ENCODE results near the gene MAPKAPK2. TPM values are rescaled to one million over a fixed set of nuclear protein-coding genes. Genes with fewer than 3 reads are reported as not detected.

MAPKAPK2 gene
- total RNA-seq, 1 experiment from 2014 or later = 51.1 TPM

DNA sequence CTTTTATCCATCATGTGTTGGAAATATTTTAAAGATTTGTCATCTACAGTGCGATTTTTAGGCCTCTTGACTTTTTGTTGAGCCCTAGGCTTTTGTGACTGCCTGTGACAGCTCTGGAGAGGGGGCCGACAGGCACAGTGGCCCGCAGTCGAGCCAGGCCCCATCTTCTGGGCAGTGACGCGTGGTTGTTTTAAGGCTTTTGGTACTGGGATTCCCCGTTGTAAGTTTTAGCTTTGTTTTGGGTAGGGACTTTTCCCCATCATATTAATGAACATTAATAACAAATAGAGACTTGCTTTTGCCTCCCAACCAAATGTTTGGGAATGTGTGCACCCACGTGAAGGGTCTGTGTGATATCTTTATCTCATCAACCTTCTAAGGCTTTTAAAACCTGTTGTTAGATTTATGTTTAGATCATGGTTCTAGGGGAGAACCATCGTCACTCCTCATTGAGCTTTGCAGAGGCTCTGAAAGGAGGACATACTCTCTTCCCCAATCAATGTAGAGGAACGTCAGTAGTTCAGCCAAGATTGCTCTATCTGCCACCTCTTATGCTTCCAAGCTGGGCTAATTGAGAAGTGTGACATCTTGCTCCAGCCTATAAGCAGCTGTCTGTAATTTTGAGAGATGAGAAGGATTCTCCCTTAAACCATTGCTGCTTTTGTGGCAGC lies 34.6 kb downstream of the MAPKAPK2 start:
- TF ChIP-seq CBX3 (IDR thresholded peaks at IDR 0.05; ENCODE audit: low read depth) (no peak), POLR2AphosphoS5 (IDR thresholded peaks at IDR 0.05; ENCODE audit: low read depth, low read length) (no peak), FOSL1 (IDR thresholded peaks at IDR 0.05; ENCODE audit: low read depth) (no peak), ELF1 (IDR thresholded peaks at IDR 0.05; ENCODE audit: borderline replicate concordance, low read depth) (no peak), RAD21 (IDR thresholded peaks at IDR 0.05; ENCODE audit: low read depth) (no peak), SIN3A (IDR thresholded peaks at IDR 0.05; ENCODE audit: low read depth) (no peak)
- intact Hi-C loops (cut with micrococcal nuclease) = no loop called here
- no TSS peak for BruUV-seq (replicated peaks)
- Histone ChIP-seq H3K4me2 (ENCODE audit: low read length) (no peak overlapping the region), H3K9me2 (ENCODE audit: insufficient read depth) (no peaks in the 10 kb centered on the region), H2AFZ (ENCODE audit: low read depth, low read length, poor library complexity, severe bottlenecking) (no peak overlapping the region), H4K20me1 (ENCODE audit: insufficient read depth) (no peaks in the 10 kb centered on the region), H3K27ac (ENCODE audit: low read depth, low read length) (no peak overlapping the region), H3K36me3 (ENCODE audit: control insufficient read depth in 1 of 2, insufficient read depth in 2 of 2, low read length in 2 of 2) (no peaks in the 10 kb centered on the region), H3K27me3 (ENCODE audit: insufficient read depth, low read length) (no peaks in the 10 kb centered on the region), H3K9me3 (ENCODE audit: control insufficient read depth in 1 of 2, insufficient read depth in 1 of 2, low read depth in 1 of 2, low read length in 2 of 2) (no peaks in the 10 kb centered on the region), H3K9ac (ENCODE audit: low read length) (no peak overlapping the region), H3K4me1 (ENCODE audit: control insufficient read depth in 1 of 2, insufficient read depth in 2 of 2, low read length in 2 of 2) (peaks cover 2 to 17% of the 10 kb centered on the region in 2 experiments), H3K79me2 (ENCODE audit: insufficient read depth, low read length) (peaks cover 75% of the 10 kb centered on the region), H3K4me3 (replicated peaks in 1 of 2; ENCODE audit: low read depth in 1 of 2, low read length in 2 of 2) (no peak overlapping the region)
- ChIA-PET POLR2A (no interaction called here), CTCF (no interaction called here), RAD21 (ENCODE audit: low non-redundant PET in 1 of 2, low total read pairs in 2 of 2, uncharacterized antibody in 2 of 2, unreplicated experiment in 2 of 2) (no interaction called here)
- DNase-seq (ENCODE audit: low read depth, low spot score) (no peak), ATAC-seq (no peak)

DNA sequence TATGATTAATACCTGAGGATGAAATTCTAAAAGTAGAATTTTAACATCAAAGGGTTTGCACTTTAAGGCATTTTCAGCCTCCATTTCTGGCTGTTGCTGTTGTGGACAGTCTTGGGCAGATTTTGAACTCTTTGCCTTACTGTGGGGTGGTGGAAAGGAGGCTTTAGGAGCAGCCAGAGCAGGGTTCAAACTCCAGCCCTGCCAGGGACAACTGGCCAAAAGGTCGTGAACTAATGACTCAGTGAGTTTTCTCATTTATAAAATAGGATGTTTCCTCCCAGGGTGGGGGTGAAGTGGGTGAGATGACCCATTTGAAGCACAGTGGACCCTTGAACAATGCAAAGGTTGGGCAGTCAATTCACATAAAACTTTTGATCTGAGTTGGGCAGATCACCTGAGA lies 36.7 kb downstream of the MAPKAPK2 start:
- H3K9me3 ChIP-seq (ENCODE audit: control insufficient read depth in 1 of 2, insufficient read depth in 1 of 2, low read depth in 1 of 2, low read length in 2 of 2) = no peaks in the 10 kb centered on the region
- no peaks in the 10 kb centered on the region for H3K27me3 ChIP-seq (ENCODE audit: insufficient read depth, low read length)
- ChIA-PET CTCF (no interaction called here), POLR2A (interaction anchor here (1.0 kb wide), 1 partner anchor 10 kb away, joined by 3 read pairs; no protein-coding TSS in a partner anchor), RAD21 (ENCODE audit: low non-redundant PET in 1 of 2, low total read pairs in 2 of 2, uncharacterized antibody in 2 of 2, unreplicated experiment in 2 of 2) (no interaction called here)
- H4K20me1 ChIP-seq (ENCODE audit: insufficient read depth) = no peaks in the 10 kb centered on the region
- no peak overlapping the region for H2AFZ ChIP-seq (ENCODE audit: low read depth, low read length, poor library complexity, severe bottlenecking)
- DNase-seq (ENCODE audit: low read depth, low spot score) (no peak), ATAC-seq (no peak)
- no peak overlapping the region for H3K9ac ChIP-seq (ENCODE audit: low read length)
- H3K9me2 ChIP-seq (ENCODE audit: insufficient read depth) = no peaks in the 10 kb centered on the region
- H3K4me2 ChIP-seq (ENCODE audit: low read length) = no peak overlapping the region
- H3K79me2 ChIP-seq (ENCODE audit: insufficient read depth, low read length) = peaks cover 69% of the 10 kb centered on the region
- BruUV-seq (replicated peaks) = no TSS peak
- peaks cover 0 to 16% of the 10 kb centered on the region in 2 experiments; a peak in 1 of 4 replicates for H3K4me1 ChIP-seq (ENCODE audit: control insufficient read depth in 1 of 2, insufficient read depth in 2 of 2, low read length in 2 of 2)
- intact Hi-C loops (cut with micrococcal nuclease) = no loop called here
- no peak overlapping the region for H3K4me3 ChIP-seq (replicated peaks in 1 of 2; ENCODE audit: low read depth in 1 of 2, low read length in 2 of 2)
- no peaks in the 10 kb centered on the region for H3K36me3 ChIP-seq (ENCODE audit: control insufficient read depth in 1 of 2, insufficient read depth in 2 of 2, low read length in 2 of 2)
- H3K27ac ChIP-seq (ENCODE audit: low read depth, low read length) = no peak overlapping the region
- TF ChIP-seq ZNF274 (IDR thresholded peaks at IDR 0.05; ENCODE audit: low read depth, low read length) (no peak), CTCF (IDR thresholded peaks at IDR 0.05 in 2 of 3, conservative IDR thresholded peaks at IDR 0.05 in 1 of 3; ENCODE audit: borderline replicate concordance in 1 of 3, insufficient read depth in 1 of 3, low read depth in 2 of 3, low read length in 2 of 3) (no peak), MAX (IDR thresholded peaks at IDR 0.05) (no peak), JUND (IDR thresholded peaks at IDR 0.05) (no peak), ZFX (IDR thresholded peaks at IDR 0.05) (no peak), POLR2AphosphoS5 (IDR thresholded peaks at IDR 0.05; ENCODE audit: low read depth, low read length) (no peak), FOSL1 (IDR thresholded peaks at IDR 0.05; ENCODE audit: low read depth) (no peak), POLR2A (IDR thresholded peaks at IDR 0.05; ENCODE audit: borderline replicate concordance, extremely low read depth, insufficient read depth, insufficient read length) (no peak), TCF7L2 (IDR thresholded peaks at IDR 0.05; ENCODE audit: borderline replicate concordance, extremely low read depth, insufficient read depth, insufficient read length) (no peak), EZH2 (IDR thresholded peaks at IDR 0.05) (no peak), EGR1 (IDR thresholded peaks at IDR 0.05; ENCODE audit: low read depth) (no peak), CEBPB (IDR thresholded peaks at IDR 0.05; ENCODE audit: low read depth) (no peak), SP1 (IDR thresholded peaks at IDR 0.05; ENCODE audit: low read depth) (no peak), SIN3A (IDR thresholded peaks at IDR 0.05; ENCODE audit: low read depth) (no peak)
- TF ChIP-seq, protein P1, sequence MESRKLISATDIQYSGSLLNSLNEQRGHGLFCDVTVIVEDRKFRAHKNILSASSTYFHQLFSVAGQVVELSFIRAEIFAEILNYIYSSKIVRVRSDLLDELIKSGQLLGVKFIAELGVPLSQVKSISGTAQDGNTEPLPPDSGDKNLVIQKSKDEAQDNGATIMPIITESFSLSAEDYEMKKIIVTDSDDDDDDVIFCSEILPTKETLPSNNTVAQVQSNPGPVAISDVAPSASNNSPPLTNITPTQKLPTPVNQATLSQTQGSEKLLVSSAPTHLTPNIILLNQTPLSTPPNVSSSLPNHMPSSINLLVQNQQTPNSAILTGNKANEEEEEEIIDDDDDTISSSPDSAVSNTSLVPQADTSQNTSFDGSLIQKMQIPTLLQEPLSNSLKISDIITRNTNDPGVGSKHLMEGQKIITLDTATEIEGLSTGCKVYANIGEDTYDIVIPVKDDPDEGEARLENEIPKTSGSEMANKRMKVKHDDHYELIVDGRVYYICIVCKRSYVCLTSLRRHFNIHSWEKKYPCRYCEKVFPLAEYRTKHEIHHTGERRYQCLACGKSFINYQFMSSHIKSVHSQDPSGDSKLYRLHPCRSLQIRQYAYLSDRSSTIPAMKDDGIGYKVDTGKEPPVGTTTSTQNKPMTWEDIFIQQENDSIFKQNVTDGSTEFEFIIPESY (IDR thresholded peaks at IDR 0.05; ENCODE audit: extremely low read depth, insufficient replicate concordance, low read length) = no peak
